ENCODE measurements around the gene ATP2C2. TPM values are rescaled to one million over a fixed set of nuclear protein-coding genes. Genes with fewer than 3 reads are reported as not detected.

Gene ATP2C2
- total RNA-seq, 1 experiment from 2014 or later, result 4.0 TPM

DNA sequence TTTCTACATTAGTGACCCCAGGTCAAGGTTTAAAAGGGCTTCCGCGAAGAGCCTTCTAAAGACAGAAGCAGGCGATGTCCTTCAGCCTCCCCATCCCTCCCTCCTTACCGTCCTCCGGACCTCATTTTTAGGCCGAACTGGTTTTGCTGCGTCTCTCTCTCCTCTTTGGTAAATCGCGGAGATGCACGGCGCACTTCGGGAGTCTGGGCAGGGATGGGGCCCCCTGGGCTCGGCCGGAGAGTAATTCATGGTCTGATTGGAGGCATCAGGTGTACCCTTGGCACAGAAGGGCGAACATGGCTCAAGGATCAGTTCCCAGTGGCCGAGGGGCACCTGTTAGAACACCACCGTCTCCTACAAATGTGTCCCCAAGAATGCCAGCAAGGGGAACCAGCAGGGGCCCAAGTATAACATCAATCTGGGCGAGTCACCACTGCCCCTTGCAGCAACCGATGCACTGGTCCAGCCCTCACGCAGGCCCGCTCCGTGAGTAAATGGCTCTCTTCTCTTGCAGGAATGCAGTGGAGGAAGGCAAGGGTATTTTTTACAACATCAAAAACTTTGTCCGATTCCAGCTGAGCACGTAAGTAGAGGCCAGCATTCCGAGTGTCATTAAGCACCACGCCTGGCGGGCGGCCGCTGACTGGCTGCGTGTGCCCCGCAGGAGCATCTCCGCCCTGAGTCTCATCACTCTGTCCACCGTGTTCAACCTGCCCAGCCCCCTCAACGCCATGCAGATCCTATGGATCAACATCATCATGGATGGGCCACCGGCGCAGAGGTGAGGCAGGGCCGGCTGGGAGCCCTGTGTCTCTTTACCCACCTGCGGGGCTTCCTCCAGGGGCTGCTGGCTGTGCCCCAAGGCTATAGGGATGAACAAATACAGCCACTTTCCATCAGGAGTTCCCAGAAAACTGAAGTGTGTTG is 90.5 kb downstream of the ATP2C2 start:
- H4K20me1 ChIP-seq (ENCODE audit: control insufficient read depth, insufficient read depth, insufficient read length), result no peaks in the 10 kb centered on the region
- no peaks in the 10 kb centered on the region for H3K4me1 Mint-ChIP-seq
- no peak overlapping the region for H3K14ac ChIP-seq (ENCODE audit: insufficient read depth, low read length)
- H3K27me3 Mint-ChIP-seq (ENCODE audit: low read depth), result no peaks in the 10 kb centered on the region
- H3K9ac ChIP-seq (ENCODE audit: extremely low read depth, insufficient read length, low read length), result no peak overlapping the region
- H3K79me1 ChIP-seq (ENCODE audit: insufficient read depth, low read depth, low read length, poor library complexity, severe bottlenecking), result no peaks in the 10 kb centered on the region
- H3K4me3 Mint-ChIP-seq, result no peak overlapping the region
- no peak overlapping the region for H2BK12ac ChIP-seq (ENCODE audit: insufficient read length, low read depth, low read length)
- no peak overlapping the region for H2AFZ ChIP-seq (ENCODE audit: low read length)
- no peaks in the 10 kb centered on the region; a peak in 1 of 5 replicates for H3K9me3 Mint-ChIP-seq
- H2BK5ac ChIP-seq (ENCODE audit: insufficient read length, low read length), result no peak overlapping the region
- H3K4ac ChIP-seq (ENCODE audit: low read depth, low read length), result no peak overlapping the region
- H3K27me3 ChIP-seq (ENCODE audit: insufficient read depth, low read length), result no peaks in the 10 kb centered on the region
- H3T11ph ChIP-seq (ENCODE audit: low read length), result no peak overlapping the region
- H4K5ac ChIP-seq (ENCODE audit: insufficient read length, low read depth, low read length), result no peak overlapping the region
- no peak overlapping the region for H4K8ac ChIP-seq (replicated peaks; ENCODE audit: insufficient read length, low read depth, low read length)
- no peak overlapping the region for H2AK5ac ChIP-seq (ENCODE audit: insufficient read length, low read length)
- peak; percentile 20 for DNase-seq
- H2BK15ac ChIP-seq (ENCODE audit: low read depth, low read length), result no peak overlapping the region
- H3K9me3 ChIP-seq (ENCODE audit: control insufficient read depth, low read depth, low read length), result no peaks in the 10 kb centered on the region
- H3K56ac ChIP-seq (ENCODE audit: insufficient read length, low read depth, low read length), result no peak overlapping the region
- TF ChIP-seq CTCF (conservative IDR thresholded peaks at IDR 0.05), result no peak
- no peak overlapping the region for H2BK20ac ChIP-seq (ENCODE audit: low read depth, low read length, poor library complexity, severe bottlenecking)
- H3K18ac ChIP-seq (ENCODE audit: insufficient read length, low read depth, low read length), result no peak overlapping the region
- H3K36me3 Mint-ChIP-seq (ENCODE audit: insufficient read depth in 1 of 3, low read depth in 3 of 3), result peaks cover under 1 to 15% (median 5%) of the 10 kb centered on the region in 3 experiments; a peak in 4 of 7 replicates
- no CpG with 5 or more reads among the region's 38 CpGs for WGBS (ENCODE audit: extremely low coverage, insufficient read length, low lambda C conversion rate)
- no peak overlapping the region for H2BK120ac ChIP-seq (ENCODE audit: low read depth, low read length, poor library complexity, severe bottlenecking)
- no peak overlapping the region for H3K4me2 ChIP-seq (ENCODE audit: insufficient read depth, insufficient read length, low read length)
- no peak overlapping the region for H3K27ac Mint-ChIP-seq
- H3K27ac ChIP-seq (ENCODE audit: insufficient read length, low read depth, low read length), result no peak overlapping the region
- H3K4me1 ChIP-seq (ENCODE audit: insufficient read depth, low read length), result no peaks in the 10 kb centered on the region
- no peak overlapping the region for H4K91ac ChIP-seq (ENCODE audit: insufficient read length, low read depth, low read length)
- H3K23ac ChIP-seq (ENCODE audit: insufficient read length, low read depth, low read length), result no peak overlapping the region
- no peaks in the 10 kb centered on the region for H3K79me2 ChIP-seq (ENCODE audit: insufficient read depth, low read length)
- no peaks in the 10 kb centered on the region for H3K23me2 ChIP-seq (ENCODE audit: insufficient read length, low read depth, low read length, poor library complexity, severe bottlenecking)

All from H9 (cell line).